Natural killer cell (primary cell): Measurements from ENCODE around the gene RASSF7. TPM values are rescaled to one million over a fixed set of nuclear protein-coding genes. Genes with fewer than 3 reads are reported as not detected.

Experiments
- ATAC-seq, 3 donors: fragments of 150-1000 bp in 2 of 3; fragments of 200-7000 bp in 1 of 3; cut with Tn5 transposase; 1 replicate in 1 of 3; 2 replicates in 2 of 3; pipeline ENCODE4 v1.10.0; 2021; ENCODE audit warnings: mild to moderate bottlenecking in 2 of 3, moderate library complexity in 2 of 3
- DNase-seq, 2 donors: peaks; one replicate each; pipeline versions ENCODE4 v3.0.0 to v3.0.0-alpha.2; 2013 to 2021; ENCODE audit warnings: mixed read lengths in 1 of 2
- H3K27ac ChIP-seq: one replicate; pipeline ENCODE4 v1.5.1; 2013; ENCODE audit warnings: mild to moderate bottlenecking, low read length
- H3K27me3 ChIP-seq: one replicate; pipeline ENCODE4 v1.6.1; 2013; ENCODE audit warnings: low read length; ENCODE audit not compliant: control insufficient read depth, insufficient read depth
- H3K36me3 ChIP-seq: one replicate; pipeline ENCODE4 v1.6.1; 2013; ENCODE audit warnings: low read length; ENCODE audit not compliant: control insufficient read depth, insufficient read depth
- H3K4me1 ChIP-seq: one replicate; pipeline ENCODE4 v1.6.1; 2013; ENCODE audit warnings: low read length; ENCODE audit not compliant: control insufficient read depth, insufficient read depth
- H3K4me3 ChIP-seq: one replicate; pipeline ENCODE4 v1.5.1; 2013; ENCODE audit warnings: low read length
- H3K9me3 ChIP-seq: one replicate; pipeline ENCODE4 v1.6.1; 2013; ENCODE audit warnings: low read length; ENCODE audit not compliant: control insufficient read depth, insufficient read depth
- H3K27ac Mint-ChIP-seq, 2 donors: one replicate each; pipeline ENCODE4 v1.8.0; 2022; ENCODE audit warnings: mild to moderate bottlenecking in 2 of 2, mixed read lengths in 2 of 2, moderate library complexity in 1 of 2
- H3K27me3 Mint-ChIP-seq, 2 donors: one replicate each; pipeline ENCODE4 v1.8.0; 2022; ENCODE audit warnings: low read depth in 2 of 2, mixed read lengths in 2 of 2
- H3K36me3 Mint-ChIP-seq: one replicate; pipeline ENCODE4 v1.8.0; 2022; ENCODE audit warnings: mixed read lengths
- H3K4me1 Mint-ChIP-seq, 2 donors: one replicate each; pipeline ENCODE4 v1.8.0; 2022; ENCODE audit warnings: mixed read lengths in 2 of 2
- H3K4me3 Mint-ChIP-seq: one replicate; pipeline ENCODE4 v1.8.0; 2022; ENCODE audit warnings: mild to moderate bottlenecking, moderate library complexity, mixed read lengths
- H3K9me3 Mint-ChIP-seq, 2 donors: one replicate each; pipeline ENCODE4 v1.8.0; 2022; ENCODE audit warnings: mixed read lengths in 2 of 2
- CTCF ChIP-seq: fragments of 200-600 bp; IDR thresholded peaks from one replicate; pipeline ENCODE4 v1.8.0; 2022; ENCODE audit warnings: antibody characterized with exemption
- WGBS: methylation state at CpG from one replicate; pipeline ENCODE4 v1.1.7; 2013; ENCODE audit warnings: missing lambda C conversion rate; ENCODE audit not compliant: insufficient coverage; 5-methylcytosine and 5-hydroxymethylcytosine counted together
- intact Hi-C: fragments of 100-400 bp; cut with micrococcal nuclease; formaldehyde crosslinking; loops from one replicate; pipeline ENCODE4 v1.14.2; 2022
- total RNA-seq, 4 donors: library from RNA; stranded (reverse); fragments of 120-200 nt in 1 of 4; gene quantifications; one replicate each; pipeline versions ENCODE4 v1.2.3 to v1.2.4, GENCODE V29; 2013 to 2022

RASSF7 gene
- total RNA-seq, 3 donors from 2014 or later (not counting 1 experiment from before 2014, with no cell fraction given) = 19.0 to 21.7 (median 20.0) TPM

- Histone ChIP-seq H3K9me3 (no peaks in the 10 kb centered on the region), H3K27me3 (no peaks in the 10 kb centered on the region), H3K36me3 (peaks cover 85% of the 10 kb centered on the region), H3K27ac (no peak overlapping the region), H3K4me3 (no peak overlapping the region), H3K4me1 (peaks cover 25% of the 10 kb centered on the region)
- 97% methylated on average over 18 of the region's 18 CpGs for WGBS
- Mint-ChIP-seq H3K4me1 (peaks cover 6 to 11% of the 10 kb centered on the region in 2 donors), H3K9me3 (no peaks in the 10 kb centered on the region), H3K27ac (peak overlapping the region; percentile 33 to 65), H3K36me3 (no peaks in the 10 kb centered on the region), H3K4me3 (peak overlapping the region; percentile 56), H3K27me3 (no peaks in the 10 kb centered on the region)
- intact Hi-C loops = loop anchor here (10.0 kb wide), 1 partner anchor 115 kb away; no protein-coding TSS in a partner anchor
- TF ChIP-seq CTCF = no peak
- ATAC-seq (no peak), DNase-seq (no peak)
Measured at GRCh38 chr11:610146-610801, 49.5 kb downstream of the RASSF7 start.

- H3K4me1 ChIP-seq = peaks cover 30% of the 10 kb centered on the region
- no peaks in the 10 kb centered on the region for H3K36me3 Mint-ChIP-seq
- no peak for DNase-seq
- H3K4me1 Mint-ChIP-seq = peaks cover 6 to 16% of the 10 kb centered on the region in 2 donors
- no peaks in the 10 kb centered on the region for H3K9me3 Mint-ChIP-seq
- no peak for ATAC-seq
- no peaks in the 10 kb centered on the region for H3K27me3 ChIP-seq
- WGBS = 89% methylated on average over 49 of the region's 49 CpGs
- H3K4me3 ChIP-seq = no peak overlapping the region
- H3K27me3 Mint-ChIP-seq = no peaks in the 10 kb centered on the region
- no peak overlapping the region for H3K27ac ChIP-seq
- H3K4me3 Mint-ChIP-seq = peak overlapping the region; percentile 56
- intact Hi-C loops = loop anchor here (10.0 kb wide), 1 partner anchor 114 kb away; no protein-coding TSS in a partner anchor
- H3K9me3 ChIP-seq = no peaks in the 10 kb centered on the region
- H3K27ac Mint-ChIP-seq = peak overlapping the region; percentile 83 to 89
- TF ChIP-seq CTCF = no peak
- peaks cover 76% of the 10 kb centered on the region for H3K36me3 ChIP-seq
Measured at GRCh38 chr11:611001-611996, 50.5 kb downstream of the RASSF7 start.

GRCh38 chr11:612201-612960, 51.6 kb downstream of the RASSF7 start:
- Mint-ChIP-seq H3K36me3 (no peaks in the 10 kb centered on the region), H3K27me3 (no peaks in the 10 kb centered on the region), H3K27ac (peak overlapping the region; percentile 83 to 89), H3K4me3 (peak overlapping the region; percentile 45), H3K4me1 (peaks cover 6 to 22% of the 10 kb centered on the region in 2 donors), H3K9me3 (no peaks in the 10 kb centered on the region)
- Histone ChIP-seq H3K27me3 (no peaks in the 10 kb centered on the region), H3K9me3 (no peaks in the 10 kb centered on the region), H3K27ac (no peak overlapping the region), H3K4me1 (peaks cover 39% of the 10 kb centered on the region), H3K4me3 (no peak overlapping the region), H3K36me3 (peaks cover 68% of the 10 kb centered on the region)
- WGBS = 88% methylated on average over 27 of the region's 27 CpGs
- DNase-seq = peak in 1 of 2 donors; percentile 49
- TF ChIP-seq CTCF = no peak
- ATAC-seq = no peak
- intact Hi-C loops = loop anchor here (10.0 kb wide), 1 partner anchor 112 kb away; no protein-coding TSS in a partner anchor
